C4-2B (cell line): Measurements from ENCODE around the gene ABHD4.

Experiments used
- CTCF ChIP-seq: fragments of 450-650 bp; conservative IDR thresholded peaks from 2 replicates; pipeline ENCODE4 v1.5.1; 2017; ENCODE audit warnings: mild to moderate bottlenecking
- ZFX ChIP-seq: fragments of 450-650 bp; IDR thresholded peaks from 2 replicates; pipeline ENCODE4 v1.6.1; 2017

GRCh38 chr14:22627506-22628263 is 29.6 kb downstream of the ABHD4 start:
- TF ChIP-seq CTCF (no peak), ZFX (no peak)
